ENCODE measurements around the gene TMTC4.

GRCh38 chr13:100648354-100648753, 26.2 kb downstream of the TMTC4 start:
- TF ChIP-seq CTCF (IDR thresholded peaks at IDR 0.05; ENCODE audit: low read depth, low read length, poor library complexity, severe bottlenecking) = no peak
- no peak for TF ChIP-seq EZH2phosphoT487 (IDR thresholded peaks at IDR 0.05; ENCODE audit: borderline replicate concordance, low read length)

Measured in DOHH2 (cell line).